ENCODE measurements around the gene KPNA2.
"Not testable (repeated sequence)": the region's sequence is repeated elsewhere in the genome, so short reads cannot be mapped to it uniquely, and the experiment has no call there.

Gene KPNA2

DNA sequence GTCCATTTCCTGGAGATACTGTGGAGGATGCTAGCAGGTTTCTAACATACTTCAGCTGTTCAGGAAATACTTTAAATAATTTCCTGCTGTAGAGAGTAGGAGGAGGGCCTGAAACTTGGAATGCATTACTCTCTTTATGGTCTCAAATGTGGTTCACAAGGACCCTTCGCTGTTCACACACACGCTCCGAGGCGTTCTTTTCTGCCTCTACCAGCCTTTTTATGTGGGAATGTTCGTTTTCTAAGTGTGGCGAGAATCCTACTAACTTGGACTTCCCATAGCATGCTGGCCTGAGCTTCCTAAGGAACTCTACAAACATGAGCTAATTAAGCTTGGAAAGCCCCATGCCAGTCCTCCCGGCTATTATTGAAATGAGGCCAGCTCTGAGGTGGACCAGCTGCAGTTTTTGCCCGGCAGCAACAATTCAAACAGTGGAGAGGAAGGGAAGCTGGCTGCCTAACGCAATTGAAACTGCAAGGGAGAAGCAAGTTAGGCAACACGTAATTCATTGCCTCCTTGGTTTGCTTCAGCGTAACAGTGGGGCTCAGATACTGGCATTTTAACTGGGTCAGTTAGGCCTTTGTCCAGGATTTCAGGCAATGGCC, 18.9 kb downstream of the KPNA2 start:
- in situ Hi-C loops (cut with HindIII; ENCODE audit: low sequenced_read_pairs): no loop called here

DNA sequence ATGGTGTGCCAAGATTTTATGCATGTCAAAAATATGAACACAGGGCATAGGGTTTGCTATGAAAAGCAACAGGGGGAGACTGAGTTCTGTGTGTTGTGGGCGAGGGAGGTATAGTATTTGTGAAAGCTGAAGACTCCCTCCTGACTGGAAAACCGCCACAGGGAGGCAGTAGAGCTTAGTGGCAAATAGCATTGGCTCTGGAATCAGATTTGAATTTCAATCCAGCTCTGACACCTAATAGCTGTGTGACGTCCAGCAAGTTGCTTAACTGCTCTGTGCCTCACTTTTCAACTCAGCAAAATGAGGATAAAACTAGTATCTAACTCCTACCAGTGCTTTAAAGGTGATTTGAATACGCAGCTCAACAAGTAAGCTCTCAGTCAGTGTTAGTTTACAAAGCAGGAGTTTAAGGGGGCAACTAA, 22.0 kb downstream of the KPNA2 start:
- in situ Hi-C loops (cut with HindIII; ENCODE audit: low sequenced_read_pairs): no loop called here

DNA sequence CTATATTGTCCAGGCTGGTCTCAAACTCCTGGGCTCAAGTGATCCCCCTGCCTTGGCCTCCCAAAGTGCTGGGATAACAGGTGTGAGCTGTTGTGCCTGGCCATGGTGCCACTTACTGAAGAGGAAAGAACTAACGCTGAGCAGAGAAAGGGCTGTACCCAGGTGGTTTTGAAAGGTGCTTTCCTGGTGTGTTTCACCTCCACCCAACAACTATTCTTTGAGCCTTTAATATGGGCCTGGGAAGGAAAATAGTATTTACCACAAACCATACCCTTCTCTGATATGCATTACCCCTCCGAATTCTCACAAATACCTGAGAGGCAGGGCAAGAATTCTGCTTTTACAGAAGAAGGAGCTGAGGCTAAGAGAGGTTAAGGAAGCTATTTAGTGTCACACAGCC, 24.8 kb downstream of the KPNA2 start:
- in situ Hi-C loops (cut with HindIII; ENCODE audit: low sequenced_read_pairs): no loop called here

DNA sequence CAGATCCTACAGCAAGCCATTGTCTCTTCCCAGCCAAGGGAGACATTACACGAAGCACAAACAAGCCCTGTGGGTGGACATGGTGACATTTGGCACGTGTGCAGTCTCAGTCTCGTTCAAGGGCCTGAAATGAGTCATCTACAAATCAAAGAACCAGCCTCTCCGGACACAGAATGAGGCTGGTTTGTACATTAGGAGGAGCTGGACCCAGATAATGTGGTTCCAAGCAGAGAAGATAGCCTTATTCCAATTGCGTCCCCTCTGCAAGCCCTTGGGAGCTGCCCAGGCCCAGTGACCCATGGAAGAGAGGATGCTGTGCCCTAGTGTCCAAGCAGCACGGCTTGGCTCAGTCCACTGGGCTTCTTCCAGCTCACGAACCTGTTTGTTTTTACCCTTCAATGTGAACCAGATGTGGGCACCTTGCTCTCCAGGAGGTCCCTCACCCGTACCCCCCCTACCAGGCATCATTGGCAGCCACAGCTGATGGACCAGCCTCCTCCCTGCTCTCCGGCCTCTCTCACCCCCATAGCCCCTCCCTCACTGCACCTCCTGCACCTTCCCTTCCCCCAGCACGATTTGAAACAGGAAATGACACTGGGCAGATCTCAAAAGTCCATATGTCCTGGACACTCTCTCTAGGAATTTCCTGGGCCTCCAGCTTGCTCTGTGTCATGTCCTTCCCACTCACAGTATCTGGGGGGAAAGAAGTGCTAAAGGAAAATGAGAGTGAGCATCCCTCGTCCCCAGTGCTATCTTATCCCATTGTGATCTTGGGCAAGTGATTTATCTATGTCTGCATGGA, 26.2 kb downstream of the KPNA2 start:
- in situ Hi-C loops (cut with HindIII; ENCODE audit: low sequenced_read_pairs): no loop called here

DNA sequence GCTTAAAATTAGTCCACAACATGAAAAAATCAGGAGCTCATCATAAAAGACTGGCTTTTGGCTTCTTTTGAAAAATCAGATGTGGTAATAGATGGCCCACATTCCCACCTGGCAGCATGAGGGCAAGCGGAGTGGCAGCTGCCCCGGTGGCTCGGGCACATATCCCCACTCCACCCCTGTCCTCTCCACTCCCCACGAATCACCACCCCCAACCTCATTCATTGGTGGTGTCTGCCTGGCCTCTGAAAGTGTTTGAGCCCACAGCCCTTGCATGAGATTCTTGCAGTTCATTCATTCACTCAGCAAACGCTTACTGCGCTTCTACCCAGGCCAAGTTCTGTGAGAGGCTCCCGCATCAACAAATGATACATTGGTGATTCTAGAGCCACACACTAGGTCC, 29.8 kb downstream of the KPNA2 start:
- in situ Hi-C loops (cut with HindIII; ENCODE audit: low sequenced_read_pairs): not testable (repeated sequence)

DNA sequence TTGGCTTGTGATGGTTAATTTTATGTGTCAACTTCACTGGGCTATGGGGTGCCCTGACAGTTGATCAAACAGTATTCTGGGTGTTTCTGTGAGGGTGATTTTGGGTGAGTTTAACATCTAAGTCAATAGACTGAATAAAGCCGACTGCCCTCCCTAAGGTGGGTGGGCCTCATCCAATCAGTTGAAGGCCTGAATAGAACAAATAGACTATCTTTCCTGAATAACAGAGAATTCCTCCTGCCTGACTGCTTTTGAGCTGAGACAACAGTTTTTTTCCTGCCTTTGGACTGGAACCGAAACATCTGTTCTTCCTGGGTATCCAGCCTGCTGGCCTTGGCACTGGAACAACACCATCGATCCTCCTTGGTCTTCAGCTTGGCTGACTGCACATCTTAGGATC, 33.0 kb downstream of the KPNA2 start:
- in situ Hi-C loops (cut with HindIII; ENCODE audit: low sequenced_read_pairs): not testable (repeated sequence)

DNA sequence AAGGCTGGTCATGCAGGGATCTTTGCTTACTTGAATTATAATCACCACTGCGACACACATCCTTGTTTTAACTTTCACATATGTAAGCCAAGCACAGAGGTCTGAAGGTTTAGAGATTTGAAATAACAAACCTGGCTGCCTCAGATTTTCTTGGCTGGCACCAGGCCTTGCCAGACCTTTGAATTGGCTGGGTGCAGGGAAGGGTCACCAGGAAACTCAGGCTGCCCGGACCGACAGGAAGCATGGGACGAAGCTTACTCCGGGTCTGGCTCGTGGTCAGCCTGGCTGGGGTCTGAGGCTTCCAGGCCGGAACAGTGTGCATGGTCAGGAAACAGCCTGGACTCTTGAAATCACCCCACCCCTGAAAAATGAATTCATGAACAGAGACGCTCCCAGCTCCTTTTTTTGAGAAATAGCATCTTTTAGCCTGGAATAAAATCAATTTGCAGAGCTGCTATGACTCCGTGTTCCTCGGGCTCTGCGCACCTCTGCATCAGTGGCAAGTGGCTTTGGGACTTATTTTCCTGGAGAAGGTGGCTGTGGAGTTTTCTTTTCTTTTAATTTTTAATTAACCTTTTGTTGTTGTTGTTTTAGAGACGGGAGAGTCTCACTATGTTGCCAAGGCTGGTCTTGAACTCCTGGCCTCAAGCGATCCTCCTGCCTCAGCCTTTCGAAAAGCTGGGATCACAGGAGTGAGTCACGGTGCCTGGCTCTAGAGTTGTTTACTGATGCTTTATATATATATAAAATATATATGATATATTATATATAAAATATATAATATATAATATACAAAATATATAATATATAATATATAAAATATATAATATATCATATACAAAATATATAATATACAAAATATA, 35.3 kb downstream of the KPNA2 start:
- in situ Hi-C loops (cut with HindIII; ENCODE audit: low sequenced_read_pairs): not testable (repeated sequence)

DNA sequence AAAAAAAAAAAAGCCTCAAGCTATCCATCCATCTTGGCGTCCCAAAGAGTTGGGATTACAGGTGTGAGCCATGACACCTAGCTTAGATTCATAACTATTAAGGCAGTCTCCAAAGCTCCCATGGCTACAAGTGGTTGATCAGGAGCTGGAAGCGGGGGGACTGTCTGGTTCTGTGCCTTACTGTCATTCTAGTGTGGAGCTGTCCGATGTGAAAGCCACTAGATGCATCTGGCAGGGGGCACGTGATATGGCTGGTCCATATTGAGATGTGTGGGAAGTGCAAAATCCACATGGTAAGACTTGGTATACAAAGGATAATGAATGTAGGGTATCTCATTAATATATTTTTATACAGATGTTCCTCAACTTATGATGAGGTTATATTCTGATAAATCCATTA, 38.7 kb downstream of the KPNA2 start:
- in situ Hi-C loops (cut with HindIII; ENCODE audit: low sequenced_read_pairs): no loop called here

DNA sequence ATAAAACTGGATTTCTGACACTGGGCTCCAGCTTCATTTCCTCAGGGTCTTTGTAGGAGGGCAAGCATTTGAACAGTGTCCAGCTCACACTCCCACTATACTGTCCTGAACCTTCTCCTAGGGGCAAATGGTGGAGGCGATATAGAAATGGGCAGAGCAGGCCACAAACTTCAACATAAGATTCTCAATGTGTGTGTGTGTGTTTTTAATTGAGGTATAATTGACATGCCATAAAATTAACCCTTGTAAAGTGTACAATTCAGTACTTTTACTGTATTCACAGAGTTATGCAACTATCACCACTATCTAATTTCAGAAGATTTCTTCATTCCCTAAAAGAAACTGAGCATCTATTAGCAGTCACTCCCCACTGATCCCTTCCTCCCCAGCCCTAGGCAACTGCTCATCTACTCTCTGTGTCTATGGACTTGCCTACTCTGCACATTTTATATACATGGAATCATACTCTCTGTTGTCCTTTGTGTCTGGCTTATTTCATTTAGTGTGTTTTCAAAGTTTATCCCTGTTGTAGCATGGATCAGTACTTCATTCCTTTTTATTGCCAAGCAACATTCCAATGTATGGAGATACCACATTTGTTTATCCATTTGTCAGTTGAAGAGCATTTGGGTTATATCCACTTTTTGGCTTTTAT, 40.5 kb downstream of the KPNA2 start:
- in situ Hi-C loops (cut with HindIII; ENCODE audit: low sequenced_read_pairs): not testable (repeated sequence)

DNA sequence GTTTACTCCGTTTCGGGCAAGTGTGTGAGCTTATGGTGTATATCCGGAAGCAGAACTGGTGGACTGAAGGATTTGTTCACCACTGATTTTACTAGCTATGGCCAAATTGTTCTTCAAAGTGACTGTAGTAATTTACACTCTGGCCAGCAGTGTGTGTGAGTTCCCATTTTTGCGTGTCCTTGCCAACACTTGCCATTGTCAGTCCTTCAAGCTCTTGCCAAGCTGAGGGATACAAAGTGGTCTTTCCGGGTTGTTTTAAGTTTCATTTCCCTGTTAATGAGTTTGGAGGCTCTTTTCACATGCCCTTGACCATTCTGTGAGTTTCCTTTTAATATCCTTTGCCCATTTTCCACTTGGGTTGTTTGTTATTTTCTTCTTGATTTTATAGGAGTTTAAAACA, 42.0 kb downstream of the KPNA2 start:
- in situ Hi-C loops (cut with HindIII; ENCODE audit: low sequenced_read_pairs): not testable (repeated sequence)

DNA sequence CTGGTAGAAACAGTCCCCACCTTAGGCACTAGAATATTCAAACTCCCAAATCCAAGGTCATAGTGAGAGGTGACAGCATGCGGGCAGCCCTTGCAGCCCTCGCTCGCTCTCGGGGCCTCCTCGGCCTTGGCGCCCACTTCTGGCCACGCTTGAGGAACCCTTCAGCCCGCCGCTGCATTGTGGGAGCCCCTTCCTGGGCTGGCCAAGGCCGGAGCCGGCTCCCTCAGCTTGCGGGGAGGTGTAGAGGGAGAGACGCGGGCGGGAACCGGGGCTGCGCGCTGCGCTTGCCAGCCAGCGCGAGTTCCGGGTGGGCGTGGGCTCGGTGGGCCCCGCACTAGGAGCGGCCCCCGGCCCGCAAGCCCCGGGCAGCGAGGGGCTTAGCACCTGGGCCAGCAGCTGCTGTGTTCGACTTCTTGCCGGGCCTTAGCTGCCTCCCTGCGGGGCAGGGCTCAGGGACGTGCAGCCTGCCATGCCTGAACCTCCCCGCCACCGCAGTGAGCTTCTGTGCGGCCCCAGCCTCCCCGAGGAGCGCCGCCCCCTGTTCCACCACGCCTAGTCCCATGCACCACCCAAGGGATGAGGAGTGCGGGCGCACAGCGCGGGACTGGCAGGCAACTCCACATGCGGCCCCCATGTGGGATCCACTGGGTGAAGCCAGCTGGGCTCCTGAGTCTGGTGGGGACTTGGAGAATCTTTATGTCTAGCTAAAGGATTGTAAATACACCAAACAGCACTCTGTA, 45.0 kb downstream of the KPNA2 start:
- in situ Hi-C loops (cut with HindIII; ENCODE audit: low sequenced_read_pairs): no loop called here

DNA sequence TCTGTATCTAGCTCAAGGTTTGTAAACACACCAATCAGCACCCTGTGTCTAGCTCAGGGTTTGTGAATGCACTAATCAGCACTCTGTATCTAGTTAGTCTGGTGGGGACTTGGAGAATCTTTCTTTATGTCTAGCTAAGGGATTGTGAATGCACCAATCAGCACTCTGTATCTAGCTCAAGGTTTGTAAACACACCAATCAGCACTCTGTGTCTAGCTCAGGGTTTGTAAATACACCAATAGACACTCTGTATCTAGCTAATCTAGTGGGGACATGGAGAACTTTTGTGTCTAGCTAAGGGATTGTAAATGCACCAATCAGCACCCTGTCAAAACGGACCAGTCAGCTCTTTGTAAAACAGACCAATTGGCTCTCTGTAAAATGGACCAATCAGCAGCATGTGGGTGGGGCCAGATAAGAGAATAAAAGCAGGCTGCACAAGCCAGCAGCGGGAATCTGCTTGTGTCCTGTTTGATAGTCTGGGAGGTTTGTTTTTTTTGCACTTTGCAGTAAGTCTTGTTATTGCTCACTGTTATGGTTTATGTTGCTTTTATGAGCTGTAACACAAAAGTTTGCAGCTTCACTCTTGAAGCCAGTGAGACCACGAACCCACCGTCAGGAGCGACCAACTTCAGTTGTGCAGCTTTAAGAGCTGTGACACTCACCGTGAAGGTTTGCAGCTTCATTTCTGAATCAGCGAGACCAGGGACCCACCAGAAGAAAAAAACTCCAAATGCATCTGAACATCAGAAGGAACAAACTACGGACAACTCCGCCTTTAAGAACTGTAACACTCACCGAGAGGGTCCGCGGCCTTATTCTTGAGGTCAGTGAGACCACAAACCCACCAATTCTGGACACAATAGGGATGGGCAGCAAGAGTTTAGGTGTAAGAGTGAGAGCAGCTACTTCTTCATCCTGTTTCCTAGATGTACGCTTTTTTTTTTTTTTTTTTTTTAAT, 46.0 kb downstream of the KPNA2 start:
- in situ Hi-C loops (cut with HindIII; ENCODE audit: low sequenced_read_pairs): not testable (repeated sequence)

DNA sequence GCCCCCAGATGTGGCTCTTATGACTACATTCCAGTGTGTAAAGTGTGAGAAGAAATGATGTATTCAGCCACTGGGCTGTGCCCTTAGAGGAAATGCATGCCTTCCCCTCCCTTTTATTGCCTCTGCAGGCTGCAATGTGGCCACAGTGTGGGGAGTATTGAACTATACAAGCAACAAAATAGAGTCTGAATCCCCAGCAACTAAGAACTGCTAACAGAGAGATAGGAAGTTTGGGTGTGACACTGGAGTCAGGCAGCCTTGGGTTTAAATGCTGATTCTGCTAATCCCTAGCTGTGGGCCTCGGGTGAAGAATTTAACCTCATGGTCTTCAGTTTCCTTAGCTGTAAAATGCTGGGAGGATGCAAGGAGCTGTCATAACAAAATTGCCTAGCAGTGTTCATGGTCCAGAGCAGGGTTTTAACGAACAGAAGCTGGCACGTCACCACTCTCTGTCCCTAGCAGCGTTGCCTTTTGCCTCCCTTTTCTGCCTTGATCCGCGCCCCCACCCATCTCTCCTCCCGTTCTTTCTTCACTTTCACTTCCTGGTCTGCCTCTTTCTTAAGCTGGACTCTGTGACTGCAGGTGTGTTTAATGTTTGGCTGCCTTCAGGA, 50.3 kb downstream of the KPNA2 start:
- in situ Hi-C loops (cut with HindIII; ENCODE audit: low sequenced_read_pairs): no loop called here

DNA sequence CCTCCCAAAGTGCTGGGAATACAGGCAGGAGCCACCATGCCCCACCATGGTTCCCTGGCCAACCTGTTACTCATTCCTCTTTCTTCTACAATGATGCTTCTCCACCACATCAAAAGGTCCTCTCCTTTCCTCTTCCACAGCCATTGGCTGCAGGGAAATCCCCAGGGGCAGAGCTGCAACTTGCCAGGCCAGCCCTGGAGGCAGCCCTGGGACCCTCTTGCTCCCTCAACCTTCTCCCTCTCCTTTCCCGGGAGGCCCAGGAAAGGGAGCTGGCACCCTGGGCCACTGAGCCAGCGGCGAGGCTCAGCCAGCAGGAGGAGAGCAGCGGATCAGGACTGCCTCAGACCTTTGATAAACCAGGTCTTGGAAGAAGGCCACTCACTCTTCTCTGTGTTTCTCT, 51.1 kb downstream of the KPNA2 start:
- in situ Hi-C loops (cut with HindIII; ENCODE audit: low sequenced_read_pairs): not testable (repeated sequence)

DNA sequence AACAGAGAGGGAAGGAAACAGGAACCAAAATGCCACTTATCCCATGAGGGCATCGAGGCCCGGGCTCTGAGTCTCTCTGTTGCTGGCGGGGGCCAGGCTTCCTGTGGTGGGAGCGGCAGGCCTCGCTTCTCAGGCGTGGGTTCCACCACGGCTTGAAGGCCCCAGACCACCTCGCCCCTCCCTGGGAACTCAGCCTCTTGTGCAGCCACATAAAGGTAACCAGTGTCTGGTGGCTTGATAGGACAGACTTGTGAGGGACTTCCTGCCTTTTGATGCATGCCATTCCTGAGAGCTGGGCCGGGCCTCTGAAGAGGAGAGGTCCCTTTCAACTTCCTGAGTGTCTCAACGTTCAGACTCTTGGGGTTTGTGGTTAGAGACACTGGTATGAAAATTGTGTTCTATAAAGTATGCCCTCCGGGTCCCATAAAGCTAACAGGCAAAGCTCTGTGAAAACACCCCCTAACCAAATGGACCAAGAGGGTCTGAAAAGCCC, 51.6 kb downstream of the KPNA2 start:
- in situ Hi-C loops (cut with HindIII; ENCODE audit: low sequenced_read_pairs): not testable (repeated sequence)

DNA sequence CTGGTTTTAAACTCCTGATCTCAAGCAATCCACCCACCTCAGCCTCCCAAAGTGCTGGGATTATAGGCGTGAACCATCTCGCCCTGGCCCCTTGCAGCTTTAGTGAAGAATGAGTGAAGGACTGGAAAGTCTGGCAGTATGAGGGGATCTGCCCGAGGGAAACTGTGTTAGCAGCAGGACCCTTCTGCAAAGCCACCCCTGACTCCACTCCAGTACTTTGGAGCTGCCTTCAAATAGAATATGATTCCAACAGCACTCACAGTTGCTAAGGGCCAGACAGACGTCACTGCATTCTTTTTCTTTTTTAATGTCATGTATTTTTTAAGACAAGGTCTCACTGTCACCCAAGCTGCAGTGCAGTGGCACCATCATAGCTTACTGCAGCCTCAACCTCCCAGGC, 52.3 kb downstream of the KPNA2 start:
- in situ Hi-C loops (cut with HindIII; ENCODE audit: low sequenced_read_pairs): no loop called here

DNA sequence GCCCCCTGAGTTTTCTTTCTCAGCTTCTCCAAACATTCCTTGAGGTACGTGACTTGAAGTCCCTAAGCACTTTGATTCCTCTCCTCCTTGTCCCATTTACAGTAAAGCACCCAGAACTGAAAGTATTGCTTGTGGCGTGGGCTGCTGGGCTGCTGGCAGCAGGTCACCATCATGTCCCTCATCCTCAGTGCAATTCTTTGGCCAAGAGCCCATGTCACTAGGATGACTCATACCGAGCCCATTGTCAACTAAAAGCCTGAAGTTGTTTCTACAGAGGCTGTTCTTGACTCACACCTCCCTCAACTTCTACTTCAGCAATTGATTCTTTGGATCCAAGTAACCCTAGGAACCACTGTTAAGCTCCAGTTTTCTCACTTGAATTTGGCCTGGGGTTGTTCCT, 54.3 kb downstream of the KPNA2 start:
- in situ Hi-C loops (cut with HindIII; ENCODE audit: low sequenced_read_pairs): no loop called here

DNA sequence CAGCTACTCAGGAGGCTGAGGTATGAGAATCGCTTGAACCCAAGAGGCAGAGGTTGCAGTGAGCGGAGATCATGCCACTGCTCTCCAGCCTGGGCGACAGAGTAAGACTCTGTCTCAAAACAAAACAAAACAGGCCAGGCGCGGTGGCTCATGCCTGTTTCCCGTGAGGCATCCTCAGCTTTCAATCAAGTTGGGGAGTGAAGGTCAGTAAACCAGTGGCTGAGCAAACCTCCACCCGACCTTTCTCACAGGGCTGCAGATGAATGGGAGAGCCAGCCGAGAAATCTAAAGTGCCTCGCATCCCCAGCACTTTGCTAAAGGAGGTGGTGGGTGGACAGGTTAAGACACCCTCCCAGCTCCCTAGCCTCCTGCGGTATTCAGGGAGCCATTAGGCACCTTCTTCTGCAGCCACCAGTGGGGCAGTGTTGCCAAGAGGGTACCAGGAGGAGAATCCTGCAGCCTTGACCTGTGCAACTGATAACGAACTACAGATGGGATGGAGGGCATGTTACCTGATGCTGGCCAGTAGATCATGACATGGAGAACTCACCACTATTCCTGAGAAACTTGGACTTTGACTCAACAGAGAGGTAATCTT, 59.0 kb downstream of the KPNA2 start:
- in situ Hi-C loops (cut with HindIII; ENCODE audit: low sequenced_read_pairs): no loop called here

All from endothelial cell of hepatic sinusoid (primary cell).